DND-41 (cell line): Measurements from ENCODE around the gene FAM168A.

Experiments used
- ATAC-seq: fragments of 200-7000 bp; cut with Tn5 transposase; 3 replicates; pipeline ENCODE4 v1.9.1; 2021; ENCODE audit warnings: low read depth; ENCODE audit not compliant: insufficient read depth
- DNase-seq: peaks from one replicate; pipeline ENCODE4 v3.0.0-alpha.2; 2020
- H2AFZ ChIP-seq: 2 replicates; pipeline ENCODE4 v1.6.0; 2012; ENCODE audit warnings: low read depth, low read length
- H3K27ac ChIP-seq: 2 replicates; pipeline ENCODE4 v1.5.1; 2012; ENCODE audit warnings: low read length, inconsistent platforms
- H3K27me3 ChIP-seq: fragments of 200-600 bp; sonication (generic); 2 replicates; pipeline ENCODE4 v1.6.0; 2012; ENCODE audit warnings: low read length, mild to moderate bottlenecking, inconsistent platforms; ENCODE audit not compliant: insufficient read depth, poor library complexity
- H3K36me3 ChIP-seq: 2 replicates; pipeline ENCODE4 v1.5.1; 2012; ENCODE audit warnings: low read length, inconsistent platforms; ENCODE audit not compliant: insufficient read depth
- H3K4me1 ChIP-seq: 2 replicates; pipeline ENCODE4 v1.5.1; 2012; ENCODE audit warnings: mild to moderate bottlenecking, low read length; ENCODE audit not compliant: insufficient read depth
- H3K4me2 ChIP-seq: 2 replicates; pipeline ENCODE4 v1.6.0; 2012; ENCODE audit warnings: mild to moderate bottlenecking, moderate library complexity, low read length, inconsistent platforms; ENCODE audit not compliant: insufficient read depth
- H3K4me3 ChIP-seq, 2 experiments: fragments of 200-600 bp in 1 of 2; shearing (Covaris generic) in 1 of 2; 2 replicates each; pipeline ENCODE4 v1.5.1; 2012 to 2016; ENCODE audit warnings: inconsistent platforms in 2 of 2, low read length in 2 of 2, mild to moderate bottlenecking in 2 of 2, low read depth in 1 of 2, moderate library complexity in 1 of 2
- H3K79me2 ChIP-seq: 2 replicates; pipeline ENCODE4 v1.6.0; 2012; ENCODE audit warnings: low read length, inconsistent platforms; ENCODE audit not compliant: insufficient read depth
- H3K9ac ChIP-seq: 2 replicates; pipeline ENCODE4 v1.6.0; 2012; ENCODE audit warnings: low read depth, mild to moderate bottlenecking, inconsistent platforms, low read length, moderate library complexity
- H3K9me3 ChIP-seq: 2 replicates; pipeline ENCODE4 v1.5.1; 2012; ENCODE audit warnings: low read length, moderate library complexity, mild to moderate bottlenecking, inconsistent platforms; ENCODE audit not compliant: insufficient read depth, severe bottlenecking
- H4K20me1 ChIP-seq: 2 replicates; pipeline ENCODE4 v1.6.0; 2012; ENCODE audit warnings: low read length; ENCODE audit not compliant: insufficient read depth
- EZH2 ChIP-seq: IDR thresholded peaks from 3 replicates; pipeline ENCODE4 v1.6.1; 2012; ENCODE audit warnings: borderline replicate concordance, low read depth, mild to moderate bottlenecking, moderate library complexity, low read length, inconsistent platforms; ENCODE audit not compliant: severe bottlenecking
- TF ChIP-seq, protein P1 (sequence below): IDR thresholded peaks from 2 replicates; pipeline ENCODE4 v1.5.1; 2012; ENCODE audit warnings: borderline replicate concordance, low read length, moderate library complexity, mild to moderate bottlenecking; ENCODE audit not compliant: poor library complexity, severe bottlenecking; ENCODE audit errors: extremely low read depth

Gene FAM168A

GRCh38 chr11:73397468-73398131, 200.3 kb downstream of the FAM168A start:
- no peaks in the 10 kb centered on the region for H3K9me3 ChIP-seq
- no peak overlapping the region for H2AFZ ChIP-seq
- H4K20me1 ChIP-seq: peaks cover 15% of the 10 kb centered on the region
- H3K9ac ChIP-seq: no peak overlapping the region
- no peaks in the 10 kb centered on the region for H3K79me2 ChIP-seq
- H3K4me1 ChIP-seq: no peaks in the 10 kb centered on the region
- no peak for ATAC-seq
- DNase-seq: no peak
- no peak overlapping the region for H3K4me3 ChIP-seq
- H3K27me3 ChIP-seq: no peaks in the 10 kb centered on the region
- no peak overlapping the region for H3K4me2 ChIP-seq
- no peak overlapping the region for H3K27ac ChIP-seq
- TF ChIP-seq, protein P1, sequence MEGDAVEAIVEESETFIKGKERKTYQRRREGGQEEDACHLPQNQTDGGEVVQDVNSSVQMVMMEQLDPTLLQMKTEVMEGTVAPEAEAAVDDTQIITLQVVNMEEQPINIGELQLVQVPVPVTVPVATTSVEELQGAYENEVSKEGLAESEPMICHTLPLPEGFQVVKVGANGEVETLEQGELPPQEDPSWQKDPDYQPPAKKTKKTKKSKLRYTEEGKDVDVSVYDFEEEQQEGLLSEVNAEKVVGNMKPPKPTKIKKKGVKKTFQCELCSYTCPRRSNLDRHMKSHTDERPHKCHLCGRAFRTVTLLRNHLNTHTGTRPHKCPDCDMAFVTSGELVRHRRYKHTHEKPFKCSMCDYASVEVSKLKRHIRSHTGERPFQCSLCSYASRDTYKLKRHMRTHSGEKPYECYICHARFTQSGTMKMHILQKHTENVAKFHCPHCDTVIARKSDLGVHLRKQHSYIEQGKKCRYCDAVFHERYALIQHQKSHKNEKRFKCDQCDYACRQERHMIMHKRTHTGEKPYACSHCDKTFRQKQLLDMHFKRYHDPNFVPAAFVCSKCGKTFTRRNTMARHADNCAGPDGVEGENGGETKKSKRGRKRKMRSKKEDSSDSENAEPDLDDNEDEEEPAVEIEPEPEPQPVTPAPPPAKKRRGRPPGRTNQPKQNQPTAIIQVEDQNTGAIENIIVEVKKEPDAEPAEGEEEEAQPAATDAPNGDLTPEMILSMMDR: no peak
- TF ChIP-seq EZH2: no peak
- peaks cover 55% of the 10 kb centered on the region for H3K36me3 ChIP-seq

DNA sequence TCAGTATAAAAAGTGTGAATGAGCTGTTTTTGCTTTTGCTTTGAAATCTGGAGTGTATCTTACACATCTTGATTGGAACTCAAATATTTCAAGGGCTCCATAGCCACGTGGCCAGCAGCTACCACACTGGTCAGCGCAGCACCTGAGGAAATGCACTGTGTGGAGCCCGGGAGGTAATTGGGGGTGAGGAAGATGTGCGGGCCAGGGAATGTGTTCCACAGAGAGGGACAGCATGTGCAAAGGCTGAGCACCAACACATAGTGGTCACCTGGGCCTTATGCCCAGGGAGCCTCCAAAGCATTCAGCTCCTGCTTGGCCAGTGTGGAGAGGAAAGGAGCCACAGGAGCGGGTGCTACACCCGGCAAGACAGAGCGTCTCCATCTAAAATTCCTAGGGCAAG, 200.9 kb downstream of the FAM168A start:
- no peak for ATAC-seq
- Histone ChIP-seq H3K9me3 (no peaks in the 10 kb centered on the region), H3K4me2 (no peak overlapping the region), H3K4me1 (no peaks in the 10 kb centered on the region), H3K27me3 (no peaks in the 10 kb centered on the region), H3K27ac (no peak overlapping the region), H4K20me1 (peaks cover 21% of the 10 kb centered on the region), H3K36me3 (peaks cover 61% of the 10 kb centered on the region), H2AFZ (no peak overlapping the region), H3K4me3 (no peak overlapping the region), H3K79me2 (no peaks in the 10 kb centered on the region), H3K9ac (no peak overlapping the region)
- no peak for DNase-seq
- TF ChIP-seq, protein P1: no peak
- no peak for TF ChIP-seq EZH2

DNA sequence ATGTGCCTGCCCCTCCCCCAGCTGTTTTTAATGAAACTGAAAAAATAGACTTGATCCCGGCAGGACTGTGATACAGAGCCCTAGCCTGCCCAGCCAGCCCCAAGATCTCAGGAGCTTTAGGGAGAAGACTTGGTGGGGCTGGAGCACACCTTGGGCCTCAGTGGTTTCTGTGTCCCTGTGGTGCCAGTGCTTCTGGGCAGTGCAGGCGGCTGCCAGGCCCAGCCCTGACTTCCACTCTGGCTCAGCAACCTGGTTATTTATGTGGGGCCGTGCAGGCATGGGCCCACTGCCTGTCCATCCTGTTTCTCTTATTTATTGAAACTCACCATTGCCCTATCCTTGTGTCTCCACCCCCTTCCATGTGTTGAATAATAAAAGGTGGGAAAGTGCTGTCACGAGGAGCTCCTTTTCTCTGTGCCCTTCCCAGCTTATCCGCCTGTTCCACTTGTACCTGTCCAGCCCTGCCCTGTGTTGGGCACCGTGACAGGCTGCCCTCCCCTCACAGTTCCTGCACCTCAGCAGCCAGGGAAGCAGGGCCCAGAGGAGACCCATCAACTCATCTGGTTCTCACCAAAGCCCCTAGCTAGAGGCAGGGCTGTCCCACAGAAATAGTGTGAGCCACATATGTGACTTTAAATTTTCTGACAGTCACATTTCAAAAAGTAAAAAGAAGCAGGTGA, 201.5 kb downstream of the FAM168A start:
- H3K27me3 ChIP-seq: no peaks in the 10 kb centered on the region
- no peak overlapping the region for H3K27ac ChIP-seq
- H3K4me2 ChIP-seq: no peak overlapping the region
- H4K20me1 ChIP-seq: peaks cover 25% of the 10 kb centered on the region
- no peaks in the 10 kb centered on the region; the same call in 1 of the 2 replicates for H3K79me2 ChIP-seq
- H3K9me3 ChIP-seq: no peaks in the 10 kb centered on the region
- no peak for TF ChIP-seq EZH2
- TF ChIP-seq, protein P1: no peak
- no peak overlapping the region for H3K9ac ChIP-seq
- no peak overlapping the region for H2AFZ ChIP-seq
- no peak overlapping the region for H3K4me3 ChIP-seq
- no peaks in the 10 kb centered on the region for H3K4me1 ChIP-seq
- no peak for DNase-seq
- ATAC-seq: no peak
- peaks cover 61% of the 10 kb centered on the region for H3K36me3 ChIP-seq
